ENCODE data around the gene CA5A.
"Not testable (repeated sequence)": the region's sequence is repeated elsewhere in the genome, so short reads cannot be mapped to it uniquely, and the experiment has no call there.

CA5A gene

GRCh38 chr16:87911106-87911763, 25.1 kb downstream of the CA5A start:
- not testable (repeated sequence) for H3K9me3 ChIP-seq (replicated peaks in 1 of 11); H3K36me3 ChIP-seq; H4K20me1 ChIP-seq; H3K4me3 ChIP-seq
- Histone ChIP-seq H3K27me3 (peaks cover 0 to 41% (median 15%) of the 10 kb centered on the region in 11 experiments; a peak in 14 of 22 replicates), H3K4me1 (peaks cover 23 to 65% (median 57%) of the 10 kb centered on the region in 10 experiments), H3K9ac (peak overlapping the region in 3 of 11 experiments; percentile 18 to 73 (median 37); a peak in 4 of 22 replicates), H3K4me2 (peak overlapping the region in 8 of 11 experiments; percentile 72 to 92 (median 86); a peak in 16 of 22 replicates), H3K27ac (peak overlapping the region in 3 of 11 experiments; percentile 62 to 85 (median 74); a peak in 6 of 22 replicates)

- H3K27me3 ChIP-seq = peaks cover 3 to 45% (median 8%) of the 10 kb centered on the region in 11 experiments; a peak in 14 of 22 replicates
- H3K9ac ChIP-seq; H3K36me3 ChIP-seq; H4K20me1 ChIP-seq; H3K4me3 ChIP-seq; H3K9me3 ChIP-seq (replicated peaks in 1 of 11): not testable (repeated sequence)
- H3K4me1 ChIP-seq = peaks cover 22 to 70% (median 56%) of the 10 kb centered on the region in 10 experiments
- H3K27ac ChIP-seq = peak overlapping the region in 1 of 11 experiments; percentile 36; a peak in 1 of 22 replicates
- H3K4me2 ChIP-seq = peak overlapping the region in 10 of 11 experiments; percentile 46 to 75 (median 61); a peak in 17 of 22 replicates
These were observed 27.0 kb downstream of the CA5A start for GRCh38 chr16:87909203-87909935.

DNA sequence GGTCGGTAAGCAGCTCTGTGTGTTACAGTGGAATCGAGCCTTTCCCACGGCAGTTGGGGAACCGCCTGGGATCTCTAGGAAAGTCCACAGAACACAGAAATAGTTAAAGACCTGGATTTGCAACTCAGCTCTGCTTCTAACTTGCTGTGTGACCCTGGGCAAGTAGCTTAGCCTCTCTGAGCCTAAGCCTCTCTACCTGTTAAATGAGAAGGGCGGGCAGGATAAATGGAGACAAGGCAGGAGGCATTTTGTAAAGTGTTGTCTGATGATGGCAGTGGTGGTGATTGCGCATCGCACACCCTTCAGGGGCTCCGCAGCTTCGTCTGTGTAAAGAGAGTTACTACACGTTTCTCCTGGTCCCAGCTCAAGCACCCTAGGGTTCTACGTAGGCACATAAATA, 28.2 kb downstream of the CA5A start:
- H3K27ac ChIP-seq; H3K9me3 ChIP-seq (replicated peaks in 1 of 11); H3K9ac ChIP-seq; H3K4me3 ChIP-seq; H4K20me1 ChIP-seq; H3K36me3 ChIP-seq: not testable (repeated sequence)
- Histone ChIP-seq H3K4me1 (peaks cover 11 to 59% (median 44%) of the 10 kb centered on the region in 10 experiments), H3K27me3 (peaks cover 0 to 43% (median 7%) of the 10 kb centered on the region in 11 experiments; a peak in 10 of 22 replicates), H3K4me2 (0 out of 22 replicates have a peak overlapping the region, but pooled peaks of 1 of the 11 experiments have one; percentile 60)

DNA sequence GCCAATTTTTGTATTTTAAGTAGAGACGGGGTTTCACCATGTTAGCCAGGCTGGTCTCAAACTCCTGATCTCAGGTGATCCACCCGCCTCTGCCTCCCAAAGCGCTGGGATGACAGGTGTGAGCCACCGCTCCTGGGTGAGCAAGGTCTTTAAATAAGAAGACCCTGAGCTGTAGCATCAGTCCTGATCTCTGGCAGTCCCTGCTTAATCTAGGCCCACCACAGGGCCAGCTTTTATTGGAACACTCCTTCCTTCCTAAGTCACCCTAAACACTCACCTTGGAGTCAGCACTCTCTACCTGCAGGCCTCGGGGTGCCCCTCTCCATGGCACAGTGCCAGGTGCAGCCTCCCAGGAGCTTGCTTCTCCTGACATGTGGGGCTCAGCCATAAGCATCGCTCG, 30.8 kb downstream of the CA5A start:
- not testable (repeated sequence) for H3K9ac ChIP-seq; H3K36me3 ChIP-seq; H4K20me1 ChIP-seq; H3K9me3 ChIP-seq (replicated peaks in 1 of 11); H3K4me3 ChIP-seq; H3K27ac ChIP-seq
- peak overlapping the region in 1 of 11 experiments; percentile 20; a peak in 1 of 22 replicates for H3K4me2 ChIP-seq
- H3K4me1 ChIP-seq = peaks cover 14 to 34% (median 20%) of the 10 kb centered on the region in 10 experiments; a peak in 16 of 20 replicates
- peaks cover 0 to 23% (median 3%) of the 10 kb centered on the region in 11 experiments; a peak in 7 of 22 replicates for H3K27me3 ChIP-seq

DNA sequence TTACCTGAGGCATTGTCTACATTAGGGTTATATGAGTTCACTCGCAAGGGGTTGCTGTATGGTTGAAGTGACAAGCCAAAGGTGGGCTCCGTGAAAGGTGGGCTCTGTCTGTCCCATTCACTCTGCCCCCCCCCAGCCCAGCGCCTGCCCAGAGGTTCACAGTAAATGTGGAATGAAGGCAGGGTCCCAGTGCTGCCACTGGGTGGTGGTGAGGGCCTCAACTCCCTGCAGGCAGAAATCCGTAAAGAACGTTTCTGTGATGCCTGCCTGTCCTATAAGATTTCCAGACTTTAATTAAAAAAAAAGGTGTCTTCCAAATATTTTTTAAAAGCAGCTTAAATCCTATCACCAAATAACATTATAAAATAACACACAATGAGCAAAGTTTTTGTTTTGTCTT, 31.4 kb downstream of the CA5A start:
- not testable (repeated sequence) for H3K36me3 ChIP-seq; H3K4me3 ChIP-seq; H3K9ac ChIP-seq; H3K9me3 ChIP-seq (replicated peaks in 1 of 11); H3K27ac ChIP-seq; H4K20me1 ChIP-seq
- Histone ChIP-seq H3K27me3 (peaks cover 0 to 23% (median 3%) of the 10 kb centered on the region in 11 experiments; a peak in 7 of 22 replicates), H3K4me1 (peaks cover 14 to 32% (median 18%) of the 10 kb centered on the region in 10 experiments; a peak in 16 of 20 replicates), H3K4me2 (peak overlapping the region in 2 of 11 experiments; percentile 15 to 20; a peak in 2 of 22 replicates)

DNA sequence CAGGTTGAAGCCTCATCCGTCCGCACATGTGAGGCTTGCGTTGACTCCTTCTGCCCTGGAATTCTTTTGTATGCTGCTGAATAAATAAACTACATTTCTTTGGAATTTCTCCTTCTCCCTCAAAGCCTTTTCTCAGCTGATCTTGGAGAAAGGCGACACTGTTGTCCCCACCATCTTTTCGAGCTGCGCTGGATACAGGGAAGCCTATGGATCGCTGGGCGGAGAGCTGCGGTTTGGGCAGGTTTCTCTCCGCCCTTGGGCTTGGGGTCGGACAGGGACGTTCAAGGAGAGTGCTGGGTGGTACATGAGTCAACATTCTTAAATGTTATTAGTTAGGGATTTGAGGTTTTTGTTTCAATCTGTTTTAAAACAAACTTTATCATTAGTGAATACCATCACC, 35.8 kb downstream of the CA5A start:
- H4K20me1 ChIP-seq; H3K36me3 ChIP-seq; H3K4me3 ChIP-seq; H3K9ac ChIP-seq; H3K9me3 ChIP-seq (replicated peaks in 1 of 11); H3K27me3 ChIP-seq; H3K27ac ChIP-seq: not testable (repeated sequence)
- 0 out of 22 replicates have a peak overlapping the region, but pooled peaks of 2 of the 11 experiments have one; percentile 4 to 28 for H3K4me2 ChIP-seq
- H3K4me1 ChIP-seq = peaks cover 36 to 57% (median 44%) of the 10 kb centered on the region in 10 experiments

GRCh38 chr16:87897521-87898505, 38.5 kb downstream of the CA5A start:
- Histone ChIP-seq H3K27me3 (no peaks in the 10 kb centered on the region), H3K4me2 (peak overlapping the region; percentile 80 to 96 (median 91)), H3K4me1 (peaks cover 58 to 72% (median 62%) of the 10 kb centered on the region in 10 experiments), H4K20me1 (peaks cover 0 to 6% (median 0%) of the 10 kb centered on the region in 11 experiments; a peak in 3 of 22 replicates), H3K9ac (peak overlapping the region in 8 of 11 experiments; percentile 24 to 67 (median 60); a peak in 13 of 22 replicates), H3K36me3 (no peaks in the 10 kb centered on the region), H3K9me3 (replicated peaks in 1 of 11) (no peaks in the 10 kb centered on the region), H3K27ac (peak overlapping the region in 8 of 11 experiments; percentile 57 to 75 (median 69); a peak in 15 of 22 replicates), H3K4me3 (0 out of 20 replicates have a peak overlapping the region, but pooled peaks of 1 of the 10 experiments have one; percentile 21)
- peak in 1 of 11 experiments; percentile 39; a peak in 1 of 22 replicates for TF ChIP-seq Cebpa-rat (IDR thresholded peaks at IDR 0.05)

DNA sequence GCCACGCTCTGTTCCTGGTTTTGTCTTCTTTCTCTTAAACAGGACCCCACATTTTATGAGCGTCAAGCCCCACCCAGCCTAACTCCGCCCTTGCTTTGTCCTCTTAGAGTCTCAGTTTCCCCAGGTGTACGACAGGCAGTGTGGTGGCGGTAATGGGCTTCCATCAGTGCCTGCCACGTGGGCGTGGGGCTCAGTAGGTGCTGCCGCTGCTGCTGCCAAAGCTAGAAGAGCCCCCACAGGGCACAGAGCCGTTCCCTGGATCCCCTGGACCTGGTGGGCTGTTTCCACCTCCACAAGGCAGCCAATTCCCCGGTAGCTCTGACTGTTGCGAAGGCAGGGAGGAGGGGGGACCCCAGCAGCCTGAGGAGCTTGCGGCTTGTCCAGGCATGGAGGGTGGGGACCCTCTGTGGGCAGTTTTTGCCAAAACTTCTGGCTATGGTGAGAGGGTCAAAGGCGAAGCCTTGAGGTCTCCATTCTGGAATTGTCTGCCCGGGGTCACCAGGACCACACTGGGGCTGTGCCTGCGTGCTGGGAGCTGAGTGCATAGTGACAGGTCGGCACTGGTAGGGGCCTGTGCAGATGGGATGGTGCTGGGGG, 39.3 kb downstream of the CA5A start:
- peaks cover 52 to 70% (median 60%) of the 10 kb centered on the region in 10 experiments for H3K4me1 ChIP-seq

More for the DNA sequence above, 39.3 kb downstream of the CA5A start:
- Histone ChIP-seq H3K4me3 (peak overlapping the region in 3 of 10 experiments; percentile 9 to 12 (median 11); a peak in 2 of 20 replicates), H3K27ac (peak overlapping the region in 9 of 11 experiments; percentile 40 to 75 (median 68); a peak in 18 of 22 replicates), H3K9ac (peak overlapping the region in 9 of 11 experiments; percentile 24 to 67 (median 59); a peak in 15 of 22 replicates), H3K4me2 (peak overlapping the region; percentile 80 to 96 (median 91))
- not testable (repeated sequence) for H3K9me3 ChIP-seq (replicated peaks in 1 of 11); H3K27me3 ChIP-seq; H3K36me3 ChIP-seq; H4K20me1 ChIP-seq

Data from BLaER1 treated with 17β-estradiol and CSF1 and Interleukin-3, amounts not matched to agents 10 nM and 100 nM (cell line).